ENCODE data around the gene SP140.

SP140 gene

GRCh38 chr2:230227216-230227615 is 1.7 kb downstream of the SP140 start:
- FAIRE-seq = peak; percentile 96
- DNase-seq (ENCODE audit: insufficient read length) = no peak
- no peak for TF ChIP-seq TAF1 (IDR thresholded peaks at IDR 0.05; ENCODE audit: borderline replicate concordance, low read depth, low read length)
- TF ChIP-seq POLR2AphosphoS5 (IDR thresholded peaks at IDR 0.05; ENCODE audit: low read depth, low read length) = no peak
- peak; percentile 43; the same call in 1 of the 2 replicates for TF ChIP-seq POLR2A (IDR thresholded peaks at IDR 0.05; ENCODE audit: low read depth, low read length)

GRCh38 chr2:230230087-230230486 is 4.6 kb downstream of the SP140 start:
- DNase-seq (ENCODE audit: insufficient read length) (no peak), FAIRE-seq (peak; percentile 44)
- TF ChIP-seq POLR2AphosphoS5 (IDR thresholded peaks at IDR 0.05; ENCODE audit: low read depth, low read length) = no peak
- no peak for TF ChIP-seq POLR2A (IDR thresholded peaks at IDR 0.05; ENCODE audit: low read depth, low read length)
- TF ChIP-seq TAF1 (IDR thresholded peaks at IDR 0.05; ENCODE audit: borderline replicate concordance, low read depth, low read length) = no peak

- FAIRE-seq (peak; percentile 58), DNase-seq (ENCODE audit: insufficient read length) (no peak)
- TF ChIP-seq POLR2A (IDR thresholded peaks at IDR 0.05; ENCODE audit: low read depth, low read length) (no peak), POLR2AphosphoS5 (IDR thresholded peaks at IDR 0.05; ENCODE audit: low read depth, low read length) (no peak), TAF1 (IDR thresholded peaks at IDR 0.05; ENCODE audit: borderline replicate concordance, low read depth, low read length) (no peak)
These were observed 5.1 kb downstream of the SP140 start for GRCh38 chr2:230230496-230231200.

GRCh38 chr2:230231251-230231650 is 5.7 kb downstream of the SP140 start:
- no peak for DNase-seq (ENCODE audit: insufficient read length)
- peak; percentile 82 for FAIRE-seq
- no peak for TF ChIP-seq TAF1 (IDR thresholded peaks at IDR 0.05; ENCODE audit: borderline replicate concordance, low read depth, low read length)
- no peak for TF ChIP-seq POLR2AphosphoS5 (IDR thresholded peaks at IDR 0.05; ENCODE audit: low read depth, low read length)
- no peak for TF ChIP-seq POLR2A (IDR thresholded peaks at IDR 0.05; ENCODE audit: low read depth, low read length)

DNA sequence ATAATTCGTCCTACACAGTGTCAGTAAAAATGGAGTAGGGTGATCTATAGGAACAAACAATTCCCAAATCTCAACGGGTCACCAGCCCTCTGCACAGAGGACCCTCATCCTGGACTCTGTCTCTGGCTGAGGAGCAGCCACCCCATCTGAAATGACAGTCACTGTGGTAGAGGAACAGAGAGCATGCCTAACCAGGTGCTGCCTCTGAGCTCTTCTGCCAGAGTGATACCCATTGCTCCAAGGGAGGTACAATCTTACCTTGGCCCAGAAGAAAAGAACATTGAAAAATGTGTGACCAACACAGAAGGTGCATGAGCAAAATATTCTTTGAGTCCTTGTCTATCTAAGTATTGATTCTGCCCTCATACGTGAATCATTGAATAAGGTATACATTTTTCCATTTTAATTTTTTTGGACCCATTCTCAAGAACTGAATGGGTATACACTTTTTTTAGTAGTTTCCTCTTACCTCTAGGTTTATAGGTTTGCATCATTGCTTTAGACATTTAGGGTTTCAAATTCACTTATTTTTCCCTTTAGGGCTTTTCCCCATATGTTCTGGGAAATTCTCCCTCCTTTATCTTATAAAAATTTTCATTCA is 8.7 kb downstream of the SP140 start:
- FAIRE-seq (peak; percentile 95), DNase-seq (ENCODE audit: insufficient read length) (no peak)
- TF ChIP-seq TAF1 (IDR thresholded peaks at IDR 0.05; ENCODE audit: borderline replicate concordance, low read depth, low read length) (no peak), POLR2A (IDR thresholded peaks at IDR 0.05; ENCODE audit: low read depth, low read length) (no peak), POLR2AphosphoS5 (IDR thresholded peaks at IDR 0.05; ENCODE audit: low read depth, low read length) (no peak)

DNA sequence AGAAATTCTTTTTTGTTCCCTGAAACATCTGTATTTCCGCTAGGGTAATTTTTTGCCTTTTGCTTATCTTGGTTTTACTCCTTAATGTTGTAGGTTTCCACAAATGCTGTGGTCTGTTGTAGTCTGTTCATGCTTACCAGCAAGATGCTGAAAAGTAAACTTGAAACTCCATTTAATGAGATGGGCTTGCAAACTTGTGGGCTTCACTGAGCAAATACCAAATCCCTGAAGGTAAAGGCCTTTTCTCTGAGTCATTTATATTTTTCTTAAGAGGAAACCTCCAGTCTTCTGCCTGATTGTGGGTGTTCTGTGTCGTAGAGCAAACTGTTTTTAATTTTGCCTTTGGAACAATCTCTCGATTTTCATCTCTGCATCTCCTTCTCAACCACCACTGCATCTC is 9.3 kb downstream of the SP140 start:
- TF ChIP-seq POLR2AphosphoS5 (IDR thresholded peaks at IDR 0.05; ENCODE audit: low read depth, low read length) (no peak), TAF1 (IDR thresholded peaks at IDR 0.05; ENCODE audit: borderline replicate concordance, low read depth, low read length) (no peak), POLR2A (IDR thresholded peaks at IDR 0.05; ENCODE audit: low read depth, low read length) (no peak)
- peak; percentile 91 for FAIRE-seq
- DNase-seq (ENCODE audit: insufficient read length) = no peak

DNA sequence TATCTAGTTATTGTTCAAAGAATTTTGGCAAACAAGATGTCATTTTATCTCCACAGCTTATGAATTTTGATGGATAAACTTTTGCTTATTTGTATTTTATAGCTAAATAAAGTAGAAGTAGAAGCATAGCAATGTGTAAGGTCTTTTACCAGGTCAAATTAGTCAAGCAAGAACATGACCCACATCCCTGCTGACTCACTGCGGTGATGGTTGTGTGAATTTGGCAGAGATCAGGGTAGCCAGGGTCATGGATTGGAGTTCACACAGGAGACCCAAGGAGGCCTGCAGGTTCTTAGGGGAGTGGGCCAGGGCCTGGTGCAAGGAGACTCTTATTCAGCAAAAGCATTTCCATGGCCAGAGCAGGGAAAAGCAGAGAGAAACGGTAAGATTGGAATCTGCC is 18.7 kb downstream of the SP140 start:
- FAIRE-seq = no peak
- no peak for TF ChIP-seq POLR2A (IDR thresholded peaks at IDR 0.05; ENCODE audit: low read depth, low read length)
- TF ChIP-seq TAF1 (IDR thresholded peaks at IDR 0.05; ENCODE audit: borderline replicate concordance, low read depth, low read length) = no peak
- no peak for TF ChIP-seq POLR2AphosphoS5 (IDR thresholded peaks at IDR 0.05; ENCODE audit: low read depth, low read length)
- DNase-seq (ENCODE audit: insufficient read length) = no peak

DNA sequence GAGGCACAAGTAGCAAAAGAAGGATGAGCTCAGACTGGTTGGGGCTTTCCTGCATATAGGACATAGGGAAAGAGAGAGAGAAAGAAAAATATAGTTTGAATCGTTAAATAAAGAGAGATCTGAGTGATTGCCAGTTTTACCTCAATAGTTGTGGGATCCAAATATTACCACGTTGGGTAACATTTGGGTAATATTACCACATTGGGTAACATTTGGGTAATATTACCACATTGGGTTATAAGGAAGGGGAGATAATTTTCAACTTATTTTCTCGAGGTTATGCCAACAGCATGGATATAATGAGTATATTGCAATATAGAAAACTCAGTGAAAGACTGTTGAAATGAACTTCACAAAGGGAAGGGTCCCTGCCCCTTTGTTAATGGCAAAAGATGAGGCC is 20.7 kb downstream of the SP140 start:
- DNase-seq (ENCODE audit: insufficient read length) = no peak
- TF ChIP-seq TAF1 (IDR thresholded peaks at IDR 0.05; ENCODE audit: borderline replicate concordance, low read depth, low read length) (no peak), POLR2A (IDR thresholded peaks at IDR 0.05; ENCODE audit: low read depth, low read length) (no peak), POLR2AphosphoS5 (IDR thresholded peaks at IDR 0.05; ENCODE audit: low read depth, low read length) (no peak)
- no peak for FAIRE-seq

DNA sequence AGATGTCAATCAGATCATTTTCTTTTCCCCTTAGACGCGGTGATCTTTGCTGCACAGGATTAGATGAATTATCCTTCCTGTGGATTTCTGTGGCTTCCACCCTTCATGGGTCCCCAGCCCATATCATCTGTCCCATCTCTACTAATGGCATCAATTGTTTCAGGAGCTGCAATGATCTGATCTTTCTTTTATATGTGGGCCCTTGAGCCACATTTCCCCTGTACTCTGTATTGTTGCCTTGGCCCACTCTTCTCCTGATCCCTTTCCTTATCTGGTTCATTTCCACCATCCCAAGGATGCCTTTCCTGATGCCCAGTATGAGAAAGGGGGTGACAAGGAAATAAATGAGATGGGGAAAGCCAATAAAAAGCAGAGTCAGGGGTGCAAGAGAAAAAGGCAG is 24.7 kb downstream of the SP140 start:
- TF ChIP-seq POLR2AphosphoS5 (IDR thresholded peaks at IDR 0.05; ENCODE audit: low read depth, low read length) (no peak), POLR2A (IDR thresholded peaks at IDR 0.05; ENCODE audit: low read depth, low read length) (no peak), TAF1 (IDR thresholded peaks at IDR 0.05; ENCODE audit: borderline replicate concordance, low read depth, low read length) (no peak)
- DNase-seq (ENCODE audit: insufficient read length) = no peak
- FAIRE-seq = no peak

DNA sequence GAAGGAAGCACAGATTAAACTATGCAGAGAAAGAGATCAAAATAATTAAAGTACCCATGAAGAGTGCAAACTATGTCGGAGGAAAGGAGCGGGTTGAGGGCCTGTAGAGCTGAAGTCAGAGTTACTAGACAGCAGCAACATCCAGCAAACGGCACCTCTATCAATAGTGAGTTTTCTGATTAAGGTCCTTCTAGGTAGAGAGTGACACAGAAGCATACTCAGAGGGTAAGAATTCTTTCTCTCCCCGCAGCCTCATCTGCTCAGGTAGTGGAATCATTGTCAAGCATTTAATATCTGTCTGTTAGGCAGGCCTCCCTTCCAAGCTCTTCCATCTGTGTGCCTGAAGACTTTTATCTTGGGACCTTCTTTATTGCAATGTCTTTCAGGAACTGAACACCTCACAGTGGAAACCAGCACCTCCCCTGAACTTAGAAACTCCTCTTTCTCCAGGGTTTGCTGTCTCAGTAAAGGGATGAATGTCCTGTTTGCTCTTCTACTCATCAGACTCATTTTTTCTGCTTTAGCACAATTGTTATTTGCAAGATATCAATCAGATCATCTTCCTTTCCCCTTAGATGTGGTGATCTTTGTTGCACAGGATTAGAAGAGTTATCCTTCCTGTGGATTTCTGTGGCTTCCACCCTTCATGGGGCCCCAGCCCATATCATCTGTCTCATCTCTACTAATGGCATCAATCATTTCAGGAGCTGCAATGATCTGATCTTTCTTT is 28.8 kb downstream of the SP140 start:
- TF ChIP-seq POLR2A (IDR thresholded peaks at IDR 0.05; ENCODE audit: low read depth, low read length) = no peak
- TF ChIP-seq POLR2AphosphoS5 (IDR thresholded peaks at IDR 0.05; ENCODE audit: low read depth, low read length) = no peak
- TF ChIP-seq TAF1 (IDR thresholded peaks at IDR 0.05; ENCODE audit: borderline replicate concordance, low read depth, low read length) = no peak
- DNase-seq (ENCODE audit: insufficient read length) = no peak
- FAIRE-seq = no peak

DNA sequence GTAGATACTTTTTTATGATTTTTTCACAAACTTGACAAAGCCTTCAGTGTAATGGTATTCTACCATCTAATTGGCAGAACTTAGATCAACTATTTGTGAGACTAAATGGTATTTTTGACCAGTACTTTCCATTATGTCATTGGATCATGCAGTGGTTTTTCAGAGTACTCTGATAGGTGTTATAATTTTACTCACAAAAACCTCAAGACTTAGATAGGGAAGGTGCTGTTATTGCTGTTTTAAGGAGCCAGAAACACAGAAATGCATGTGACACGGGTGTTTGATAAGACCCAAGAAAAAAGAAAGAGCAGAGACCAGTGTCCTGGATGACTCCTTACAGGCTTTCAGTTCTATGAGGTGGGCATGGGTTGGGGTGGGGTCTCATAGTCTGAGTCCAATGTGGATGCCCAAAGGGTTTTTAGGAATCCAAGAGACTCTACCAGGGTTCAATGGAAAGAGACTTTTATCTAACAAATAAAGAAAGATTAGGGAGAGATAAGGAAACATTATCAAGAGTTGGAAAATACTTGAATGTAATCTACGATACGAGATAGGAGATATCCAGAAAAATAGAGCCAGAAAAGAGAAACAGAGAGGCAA is 31.3 kb downstream of the SP140 start:
- peak; percentile 46 for FAIRE-seq
- no peak for DNase-seq (ENCODE audit: insufficient read length)
- TF ChIP-seq POLR2A (IDR thresholded peaks at IDR 0.05; ENCODE audit: low read depth, low read length) (no peak), TAF1 (IDR thresholded peaks at IDR 0.05; ENCODE audit: borderline replicate concordance, low read depth, low read length) (no peak), POLR2AphosphoS5 (IDR thresholded peaks at IDR 0.05; ENCODE audit: low read depth, low read length) (no peak)
